ENCODE results near the gene CCDC192.
A peak's percentile ranks its signal among the peaks of the same experiment; 100 is the strongest.

CCDC192 gene

DNA sequence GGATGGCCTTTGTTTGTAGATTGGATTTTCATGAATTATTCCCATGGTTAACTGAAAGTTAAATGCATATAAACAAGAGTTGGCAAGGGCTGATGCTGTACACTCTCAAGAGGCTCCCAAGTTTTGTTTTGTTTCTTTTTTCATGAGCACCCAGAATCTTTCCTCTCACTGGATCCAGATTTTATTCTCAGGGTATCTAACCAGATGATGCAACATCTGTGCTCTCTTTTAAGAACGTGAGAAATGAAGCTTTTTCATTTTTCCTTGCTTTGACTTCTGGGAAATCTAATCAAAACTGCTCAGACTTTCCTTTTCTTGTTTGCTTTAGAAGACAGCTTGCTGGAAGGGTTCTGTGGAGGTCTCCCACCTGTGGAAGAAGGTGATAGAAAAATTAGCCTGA lies 237.7 kb downstream of the CCDC192 start:
- DNase-seq (ENCODE audit: low read depth) = no peak
- TF ChIP-seq, protein P1, sequence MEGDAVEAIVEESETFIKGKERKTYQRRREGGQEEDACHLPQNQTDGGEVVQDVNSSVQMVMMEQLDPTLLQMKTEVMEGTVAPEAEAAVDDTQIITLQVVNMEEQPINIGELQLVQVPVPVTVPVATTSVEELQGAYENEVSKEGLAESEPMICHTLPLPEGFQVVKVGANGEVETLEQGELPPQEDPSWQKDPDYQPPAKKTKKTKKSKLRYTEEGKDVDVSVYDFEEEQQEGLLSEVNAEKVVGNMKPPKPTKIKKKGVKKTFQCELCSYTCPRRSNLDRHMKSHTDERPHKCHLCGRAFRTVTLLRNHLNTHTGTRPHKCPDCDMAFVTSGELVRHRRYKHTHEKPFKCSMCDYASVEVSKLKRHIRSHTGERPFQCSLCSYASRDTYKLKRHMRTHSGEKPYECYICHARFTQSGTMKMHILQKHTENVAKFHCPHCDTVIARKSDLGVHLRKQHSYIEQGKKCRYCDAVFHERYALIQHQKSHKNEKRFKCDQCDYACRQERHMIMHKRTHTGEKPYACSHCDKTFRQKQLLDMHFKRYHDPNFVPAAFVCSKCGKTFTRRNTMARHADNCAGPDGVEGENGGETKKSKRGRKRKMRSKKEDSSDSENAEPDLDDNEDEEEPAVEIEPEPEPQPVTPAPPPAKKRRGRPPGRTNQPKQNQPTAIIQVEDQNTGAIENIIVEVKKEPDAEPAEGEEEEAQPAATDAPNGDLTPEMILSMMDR (conservative IDR thresholded peaks at IDR 0.05; ENCODE audit: control insufficient read depth, insufficient read depth, low read depth, low read length) = no peak
- no peak overlapping the region for H3K4me3 ChIP-seq (ENCODE audit: control insufficient read depth, low read depth, low read length)

DNA sequence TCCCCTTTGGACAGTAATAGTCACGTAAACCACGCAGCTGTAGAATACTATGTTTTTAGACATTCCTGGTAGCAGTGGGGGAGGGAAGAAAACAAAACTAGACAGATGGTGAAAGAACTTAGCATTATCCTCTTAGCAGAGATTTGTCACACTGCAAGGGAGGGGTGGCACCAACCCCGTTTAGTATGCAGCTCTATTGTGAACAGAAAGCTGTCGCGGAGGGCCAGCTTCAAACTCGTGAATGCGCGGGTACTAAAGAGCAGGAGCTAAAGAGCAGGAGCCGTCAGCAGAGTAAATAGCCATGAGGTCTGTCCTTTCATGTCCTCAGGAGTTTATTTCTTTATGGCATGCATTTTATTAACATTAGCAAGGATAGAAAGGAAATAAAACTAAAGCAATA lies 238.5 kb downstream of the CCDC192 start:
- TF ChIP-seq, protein P1 (conservative IDR thresholded peaks at IDR 0.05; ENCODE audit: control insufficient read depth, insufficient read depth, low read depth, low read length) = no peak
- no peak for DNase-seq (ENCODE audit: low read depth)
- no peak overlapping the region for H3K4me3 ChIP-seq (ENCODE audit: control insufficient read depth, low read depth, low read length)

DNA sequence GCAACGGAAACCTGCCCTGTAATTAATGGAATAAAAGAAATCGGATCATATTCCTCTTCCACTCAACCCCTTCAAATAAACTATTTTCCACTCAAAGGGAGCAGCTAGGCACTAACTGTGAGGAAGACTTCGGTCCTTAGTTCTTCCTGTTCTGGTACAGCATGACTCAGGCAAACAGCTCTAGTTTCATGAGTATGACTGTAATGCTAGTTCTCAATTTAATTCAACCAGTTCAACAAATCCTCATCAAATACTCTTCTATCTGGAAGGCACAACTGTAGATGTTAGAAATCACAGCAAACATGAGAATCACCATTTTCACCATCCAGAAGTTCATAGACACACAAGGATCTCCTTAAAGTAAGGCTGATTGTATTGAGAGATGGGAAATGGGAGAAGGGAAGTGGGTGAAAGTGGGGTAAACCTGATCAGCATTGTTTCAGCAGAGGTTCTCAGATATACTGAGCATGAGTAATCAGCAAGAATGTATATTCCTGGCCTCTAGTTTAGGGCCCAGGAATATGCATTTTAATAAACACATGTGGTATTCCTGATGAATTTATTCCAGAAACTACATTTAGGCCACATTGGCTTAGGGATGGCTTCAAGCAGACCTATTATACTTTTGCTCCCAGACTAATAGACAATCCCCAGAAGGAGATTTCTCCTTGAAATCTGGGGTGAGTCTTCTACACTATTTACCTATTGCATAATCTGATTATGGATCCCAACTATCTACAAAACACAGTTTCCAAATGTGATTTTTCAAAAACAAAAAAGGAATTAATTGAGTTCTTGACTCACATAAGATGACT lies 239.3 kb downstream of the CCDC192 start:
- H3K4me3 ChIP-seq (ENCODE audit: control insufficient read depth, low read depth, low read length) = no peak overlapping the region
- DNase-seq (ENCODE audit: low read depth) = peak; percentile 31
- TF ChIP-seq, protein P1 (conservative IDR thresholded peaks at IDR 0.05; ENCODE audit: control insufficient read depth, insufficient read depth, low read depth, low read length) = no peak

DNA sequence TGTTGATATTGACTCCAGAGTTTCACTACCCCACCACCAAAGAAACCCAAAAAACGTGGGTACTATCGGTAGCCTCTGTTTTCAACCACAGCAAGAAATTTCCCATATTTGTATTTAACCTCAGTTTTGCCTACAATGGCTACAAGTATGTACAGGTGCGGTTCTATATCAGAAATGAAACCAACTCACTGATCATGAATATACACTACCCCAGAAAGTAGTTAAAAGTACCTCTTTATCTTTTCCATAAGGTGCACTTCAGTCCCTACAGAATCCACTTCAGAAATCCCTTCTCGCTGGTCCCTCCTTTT lies 239.8 kb downstream of the CCDC192 start:
- no peak for DNase-seq (ENCODE audit: low read depth)
- TF ChIP-seq, protein P1 (conservative IDR thresholded peaks at IDR 0.05; ENCODE audit: control insufficient read depth, insufficient read depth, low read depth, low read length) = no peak
- no peak overlapping the region for H3K4me3 ChIP-seq (ENCODE audit: control insufficient read depth, low read depth, low read length)

DNA sequence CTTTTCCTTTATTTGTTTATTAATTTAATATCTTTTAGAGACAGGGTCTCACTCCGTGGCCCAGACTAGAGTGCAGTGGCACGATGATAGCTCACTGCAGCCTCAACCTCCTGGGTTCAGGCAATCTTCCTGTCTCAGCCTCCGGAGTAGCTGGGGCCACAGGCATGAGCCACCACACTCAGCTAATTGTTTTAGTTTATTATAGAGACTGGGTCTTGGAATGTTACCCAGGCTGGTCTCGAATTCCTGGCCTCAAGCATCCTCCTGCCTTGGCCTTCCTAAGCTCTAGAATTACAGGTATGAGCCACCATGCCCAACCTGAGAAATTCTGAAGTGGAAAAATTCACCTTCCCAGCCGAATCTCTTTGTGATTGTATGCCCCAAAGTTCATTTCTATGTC lies 240.9 kb downstream of the CCDC192 start:
- TF ChIP-seq, protein P1 (conservative IDR thresholded peaks at IDR 0.05; ENCODE audit: control insufficient read depth, insufficient read depth, low read depth, low read length) = no peak
- H3K4me3 ChIP-seq (ENCODE audit: control insufficient read depth, low read depth, low read length) = no peak overlapping the region
- no peak for DNase-seq (ENCODE audit: low read depth)

DNA sequence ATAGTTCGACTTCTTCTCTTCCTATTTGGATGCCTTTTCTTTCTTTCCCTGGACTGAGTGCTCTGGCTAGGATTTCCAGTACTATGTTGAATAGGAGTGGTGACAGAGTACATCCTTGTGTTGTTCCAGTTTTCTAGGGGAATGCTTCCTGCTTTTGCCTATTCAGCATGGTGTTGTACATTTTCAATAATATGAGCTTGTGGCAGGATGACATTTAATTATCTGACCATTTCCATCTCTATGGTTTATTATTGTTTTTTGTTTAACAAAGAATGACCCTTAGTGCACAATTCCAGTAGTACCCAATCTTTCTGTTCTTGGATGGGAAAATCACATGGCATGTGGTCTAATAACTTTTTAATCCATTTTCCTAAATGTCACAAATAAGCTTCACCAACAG lies 244.8 kb downstream of the CCDC192 start:
- no peak overlapping the region for H3K4me3 ChIP-seq (ENCODE audit: control insufficient read depth, low read depth, low read length)
- DNase-seq (ENCODE audit: low read depth) = no peak
- TF ChIP-seq, protein P1 (conservative IDR thresholded peaks at IDR 0.05; ENCODE audit: control insufficient read depth, insufficient read depth, low read depth, low read length) = no peak

Data from fibroblast of mammary gland (primary cell).